ES-I3 (cell line): ENCODE measurements around the gene POLA2.

Experiments
- H3K36me3 ChIP-seq: 2 replicates; pipeline ENCODE4 v1.6.1; 2013; ENCODE audit warnings: mild to moderate bottlenecking, low read length, control low read depth, moderate library complexity; ENCODE audit not compliant: insufficient read depth
- H3K4me1 ChIP-seq: 2 replicates; pipeline ENCODE4 v1.6.1; 2013; ENCODE audit warnings: mild to moderate bottlenecking, control low read depth, low read length; ENCODE audit not compliant: insufficient read depth
- H3K9ac ChIP-seq: 2 replicates; pipeline ENCODE4 v1.6.1; 2013; ENCODE audit warnings: low read depth, mild to moderate bottlenecking, low read length, moderate library complexity
- H3K9me3 ChIP-seq: 2 replicates; pipeline ENCODE4 v1.6.1; 2013; ENCODE audit warnings: mild to moderate bottlenecking, low read length, moderate library complexity; ENCODE audit not compliant: control insufficient read depth, insufficient read depth

POLA2 gene

GRCh38 chr11:65287601-65288000 is 25.8 kb downstream of the POLA2 start:
- Histone ChIP-seq H3K36me3 (peaks cover 33% of the 10 kb centered on the region), H3K4me1 (peaks cover 13% of the 10 kb centered on the region; the same call in 1 of the 2 replicates), H3K9me3 (no peaks in the 10 kb centered on the region), H3K9ac (no peak overlapping the region)

DNA sequence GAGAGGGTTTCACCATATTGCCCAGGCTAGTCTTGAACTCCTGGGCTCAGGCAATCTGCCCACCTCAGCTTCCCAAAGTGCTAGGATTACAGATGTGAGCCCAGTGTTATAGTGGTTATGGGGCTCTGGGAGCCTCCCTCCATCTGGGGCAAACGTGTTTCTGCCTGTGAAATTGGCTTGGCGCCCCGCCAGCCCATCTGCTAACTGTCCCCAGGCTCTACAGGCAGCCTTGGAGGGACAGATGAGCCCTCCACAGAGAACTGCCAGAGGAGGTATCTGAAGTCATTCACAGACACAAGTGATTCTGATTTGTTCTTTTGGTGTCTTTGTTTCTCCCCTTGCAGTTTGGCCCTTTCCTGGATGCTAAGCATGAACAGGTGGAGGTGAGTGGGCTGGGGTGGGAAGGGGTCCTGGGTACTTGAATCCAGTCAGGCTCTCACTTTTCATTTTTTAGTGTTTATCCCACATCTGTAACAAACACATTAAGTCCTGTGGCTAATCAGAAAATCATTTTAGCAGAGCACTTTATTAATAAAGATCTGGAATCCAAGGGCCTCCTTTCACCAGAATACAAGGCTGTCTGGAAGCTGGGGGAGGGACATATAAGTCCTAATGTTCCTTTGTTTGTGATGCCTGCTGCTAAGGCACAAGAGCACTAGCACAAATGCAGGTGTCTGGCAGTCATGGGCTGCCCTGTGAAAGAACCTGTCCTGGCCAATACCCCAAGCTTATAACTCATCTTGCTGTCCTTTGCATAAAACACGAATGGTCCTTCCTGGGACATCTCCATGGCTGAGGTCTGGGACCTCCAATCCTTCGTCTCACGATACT is 27.2 kb downstream of the POLA2 start:
- Histone ChIP-seq H3K9me3 (no peaks in the 10 kb centered on the region), H3K9ac (no peak overlapping the region), H3K36me3 (peaks cover 38% of the 10 kb centered on the region), H3K4me1 (peaks cover 13% of the 10 kb centered on the region; the same call in 1 of the 2 replicates)

DNA sequence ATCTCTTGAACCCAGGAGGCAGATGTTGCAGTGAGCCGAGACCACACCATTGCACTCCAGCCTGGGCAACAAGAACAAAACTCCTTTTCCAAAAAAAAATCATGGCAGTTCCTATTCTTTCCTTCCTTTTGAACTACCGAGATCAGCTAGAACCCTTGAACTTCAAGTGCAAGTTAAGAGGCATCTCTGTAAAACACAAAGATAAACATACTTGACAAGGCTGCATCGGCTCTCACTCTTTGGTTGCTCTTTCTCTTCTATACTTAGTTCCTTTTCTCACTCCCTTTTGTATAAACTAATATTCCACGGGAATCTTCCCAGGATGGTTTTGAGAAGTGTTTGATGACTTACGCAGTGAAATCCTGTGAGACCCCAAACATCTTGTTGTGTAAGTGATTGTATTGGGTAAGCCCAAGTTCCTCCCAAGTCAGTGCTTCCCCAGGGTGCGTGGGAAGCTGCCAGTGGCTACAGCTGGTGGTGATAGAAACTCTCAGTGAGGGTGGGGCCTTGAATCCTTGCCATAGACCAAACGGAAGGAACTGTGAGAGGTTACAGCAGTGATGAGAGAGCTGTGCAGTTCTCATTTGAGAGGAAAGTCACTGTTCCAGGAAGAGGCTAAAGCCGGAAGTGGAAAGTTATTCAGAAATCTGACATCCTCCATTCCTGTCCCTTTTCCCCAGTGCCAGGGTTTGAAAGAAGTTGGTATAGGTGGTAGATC is 28.8 kb downstream of the POLA2 start:
- no peaks in the 10 kb centered on the region for H3K9me3 ChIP-seq
- H3K9ac ChIP-seq = no peak overlapping the region
- H3K4me1 ChIP-seq = peaks cover 13% of the 10 kb centered on the region; the same call in 1 of the 2 replicates
- peaks cover 49% of the 10 kb centered on the region for H3K36me3 ChIP-seq

GRCh38 chr11:65291613-65292012 is 29.9 kb downstream of the POLA2 start:
- Histone ChIP-seq H3K4me1 (peaks cover 13% of the 10 kb centered on the region; the same call in 1 of the 2 replicates), H3K36me3 (peaks cover 55% of the 10 kb centered on the region), H3K9ac (no peak overlapping the region), H3K9me3 (no peaks in the 10 kb centered on the region)

DNA sequence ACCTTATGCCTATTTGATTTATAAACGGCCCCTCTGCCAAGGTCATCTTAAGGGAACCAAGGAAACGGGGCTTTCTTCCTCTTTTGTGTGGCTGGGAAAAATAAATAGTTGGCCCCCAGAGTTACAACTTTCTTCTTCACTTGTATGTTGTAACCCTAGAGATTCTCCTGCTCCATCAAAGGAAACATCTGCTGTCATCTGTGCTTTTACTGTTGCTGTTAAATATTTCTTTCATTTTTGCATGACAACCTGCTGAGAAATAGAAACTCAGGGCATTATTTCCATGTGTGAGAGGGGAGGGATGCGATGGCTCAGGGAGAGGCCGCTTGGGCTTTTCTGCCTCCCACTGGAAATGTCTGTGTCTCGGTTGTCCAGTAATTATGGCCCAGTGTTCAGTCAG is 31.1 kb downstream of the POLA2 start:
- Histone ChIP-seq H3K9me3 (no peaks in the 10 kb centered on the region), H3K4me1 (peaks cover 13% of the 10 kb centered on the region; the same call in 1 of the 2 replicates), H3K36me3 (peaks cover 49% of the 10 kb centered on the region), H3K9ac (no peak overlapping the region)

DNA sequence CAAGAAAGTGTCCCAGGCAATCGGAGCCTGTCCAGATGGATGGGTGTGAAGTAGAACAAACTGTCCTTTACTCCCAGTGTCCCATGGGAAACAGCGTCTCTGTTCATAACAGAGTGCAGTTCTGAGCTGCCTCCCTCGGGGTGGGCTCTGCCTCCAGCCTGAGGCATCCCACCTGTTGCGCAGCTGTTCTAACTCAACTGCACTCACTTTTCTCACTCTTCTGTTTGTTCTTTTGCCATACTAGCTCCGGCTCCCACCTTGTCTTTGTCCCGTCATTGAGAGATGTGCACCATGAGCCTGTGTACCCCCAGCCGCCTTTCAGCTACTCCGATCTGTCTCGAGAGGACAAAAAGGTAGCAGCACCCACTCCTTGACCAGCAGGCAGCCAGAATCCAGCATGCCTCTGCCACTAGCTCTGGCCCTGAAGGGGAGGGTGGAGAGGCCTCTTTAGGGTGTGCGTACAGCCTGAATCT is 32.2 kb downstream of the POLA2 start:
- peaks cover 46% of the 10 kb centered on the region for H3K36me3 ChIP-seq
- peaks cover 13% of the 10 kb centered on the region; the same call in 1 of the 2 replicates for H3K4me1 ChIP-seq
- no peaks in the 10 kb centered on the region for H3K9me3 ChIP-seq
- H3K9ac ChIP-seq = no peak overlapping the region

DNA sequence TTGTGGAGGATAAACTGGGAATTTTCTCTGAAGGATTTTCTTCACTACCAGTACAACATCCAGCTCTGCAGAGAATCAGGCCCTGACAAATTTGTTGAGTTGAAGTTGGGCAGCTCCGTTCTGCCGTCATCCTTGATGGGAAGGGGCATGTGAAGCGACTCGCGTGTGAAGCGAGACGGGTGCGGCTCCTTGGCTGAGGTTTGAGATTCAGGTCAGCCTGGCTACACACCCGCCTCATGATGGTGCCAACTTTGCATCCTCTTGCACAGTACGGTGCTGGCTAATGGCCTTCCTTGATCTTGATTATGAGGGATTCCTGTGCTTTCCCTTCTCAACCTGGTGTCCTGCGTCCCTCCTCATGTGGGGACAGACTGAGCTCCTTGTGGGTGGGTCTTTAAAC is 33.2 kb downstream of the POLA2 start:
- Histone ChIP-seq H3K36me3 (peaks cover 39% of the 10 kb centered on the region), H3K4me1 (peaks cover 13% of the 10 kb centered on the region; the same call in 1 of the 2 replicates), H3K9me3 (no peaks in the 10 kb centered on the region), H3K9ac (no peak overlapping the region)

DNA sequence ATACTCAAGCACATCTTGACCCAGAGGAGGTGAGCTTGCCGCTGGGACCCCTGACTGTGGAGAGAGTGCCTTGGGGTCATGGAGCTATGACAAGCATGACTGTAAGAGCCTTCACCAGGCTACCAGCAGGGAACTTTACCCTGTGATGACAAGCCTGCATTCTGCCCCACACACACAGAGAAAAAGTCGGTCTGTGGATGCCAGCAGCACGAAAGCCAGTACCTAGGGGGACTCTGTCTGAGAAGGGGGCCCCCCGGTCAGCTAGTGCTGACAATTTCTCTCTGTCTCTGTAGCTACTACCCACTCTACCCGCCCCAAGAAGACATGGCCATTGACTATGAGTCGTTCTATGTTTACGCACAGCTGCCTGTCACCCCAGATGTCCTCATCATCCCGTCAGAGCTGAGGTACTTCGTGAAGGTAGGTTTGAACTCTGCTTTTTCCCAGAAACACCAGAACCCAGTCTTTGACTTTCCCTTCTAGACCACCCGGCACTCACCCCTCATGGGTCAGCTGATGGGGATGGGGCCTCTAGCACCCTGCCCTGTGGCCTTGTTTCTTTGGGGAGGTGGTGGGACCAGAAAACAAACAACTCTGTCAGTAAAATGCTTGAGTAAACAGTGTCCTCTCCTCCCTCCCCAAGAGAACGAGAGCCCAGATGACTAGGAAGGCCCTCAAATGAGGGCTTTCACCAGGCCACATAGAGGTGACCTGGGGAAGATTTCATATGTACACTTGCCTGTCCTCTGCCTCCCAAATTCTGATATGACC is 34.0 kb downstream of the POLA2 start:
- Histone ChIP-seq H3K9me3 (no peaks in the 10 kb centered on the region), H3K4me1 (peaks cover 13% of the 10 kb centered on the region; the same call in 1 of the 2 replicates), H3K36me3 (peaks cover 39% of the 10 kb centered on the region), H3K9ac (no peak overlapping the region)

GRCh38 chr11:65297026-65297672 is 35.4 kb downstream of the POLA2 start:
- Histone ChIP-seq H3K4me1 (peaks cover 10% of the 10 kb centered on the region), H3K9me3 (no peaks in the 10 kb centered on the region), H3K36me3 (peaks cover 39% of the 10 kb centered on the region), H3K9ac (no peak overlapping the region)

GRCh38 chr11:65298131-65298535 is 36.4 kb downstream of the POLA2 start:
- peaks cover 7% of the 10 kb centered on the region for H3K4me1 ChIP-seq
- H3K9me3 ChIP-seq = no peaks in the 10 kb centered on the region
- no peak overlapping the region for H3K9ac ChIP-seq
- H3K36me3 ChIP-seq = peaks cover 31% of the 10 kb centered on the region

GRCh38 chr11:65298655-65299179 is 37.0 kb downstream of the POLA2 start:
- no peak overlapping the region for H3K9ac ChIP-seq
- peaks cover 7% of the 10 kb centered on the region for H3K4me1 ChIP-seq
- no peaks in the 10 kb centered on the region for H3K9me3 ChIP-seq
- peaks cover 26% of the 10 kb centered on the region for H3K36me3 ChIP-seq

DNA sequence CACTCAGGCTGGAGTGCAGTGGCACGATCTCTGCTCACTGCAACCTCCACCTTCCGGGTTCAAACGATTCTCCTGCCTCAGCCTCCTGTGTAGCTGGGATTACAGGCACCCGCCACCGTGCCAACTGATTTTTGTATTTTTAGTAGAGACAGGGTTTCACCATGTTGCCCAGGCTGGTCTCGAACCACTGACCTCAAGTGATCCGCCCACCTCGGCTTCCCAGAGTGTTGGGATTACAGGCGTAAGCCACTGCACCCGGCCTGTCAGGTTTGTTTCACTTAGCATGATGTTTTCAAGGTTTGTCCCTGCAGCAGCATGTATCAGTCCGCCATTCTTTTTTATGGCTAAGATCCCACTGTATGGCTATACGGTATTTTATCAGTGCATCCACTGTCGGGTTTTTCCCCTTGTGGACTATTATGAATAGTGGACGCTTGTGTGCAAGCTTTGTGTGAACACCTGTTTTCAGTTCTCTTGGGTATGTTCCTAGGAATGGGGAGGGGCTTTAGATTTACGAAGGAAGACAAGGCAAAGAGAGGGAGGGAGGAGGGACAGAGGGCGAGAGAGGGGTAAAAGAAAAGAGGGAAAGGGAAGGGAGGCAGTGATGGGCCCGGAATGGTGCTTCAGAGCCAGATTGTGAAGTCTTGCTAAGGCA is 39.0 kb downstream of the POLA2 start:
- Histone ChIP-seq H3K9ac (no peak overlapping the region), H3K4me1 (peaks cover 7% of the 10 kb centered on the region), H3K9me3 (no peaks in the 10 kb centered on the region), H3K36me3 (peaks cover 7% of the 10 kb centered on the region)
